Frontal cortex (tissue), 4 donors: ENCODE measurements around the gene BSND. TPM values are rescaled to one million over a fixed set of nuclear protein-coding genes. Genes with fewer than 3 reads are reported as not detected.
A peak's percentile ranks its signal among the peaks of the same experiment; 100 is the strongest.
"Not testable (repeated sequence)": the region's sequence is repeated elsewhere in the genome, so short reads cannot be mapped to it uniquely, and the experiment has no call there.

Experiments used
- DNase-seq, 2 donors: peaks; one replicate each; pipeline ENCODE4 v3.0.0; 2012; ENCODE audit warnings: low spot score in 2 of 2
- FAIRE-seq: peaks from 2 replicates; lab custom pipeline; 2012; peaks lifted over from hg19 to GRCh38; lab: Jason Lieb, UNC
- total RNA-seq: library from RNA; depleted of rRNA; stranded (reverse); fragments of >200 nt; gene quantifications from one replicate; pipeline ENCODE4 v1.2.3, GENCODE V29; 2014
- donor health status: control.
- donor health status: control.
- donor health status: control.

BSND gene
- total RNA-seq, 1 donor from 2014 or later = not detected

DNA sequence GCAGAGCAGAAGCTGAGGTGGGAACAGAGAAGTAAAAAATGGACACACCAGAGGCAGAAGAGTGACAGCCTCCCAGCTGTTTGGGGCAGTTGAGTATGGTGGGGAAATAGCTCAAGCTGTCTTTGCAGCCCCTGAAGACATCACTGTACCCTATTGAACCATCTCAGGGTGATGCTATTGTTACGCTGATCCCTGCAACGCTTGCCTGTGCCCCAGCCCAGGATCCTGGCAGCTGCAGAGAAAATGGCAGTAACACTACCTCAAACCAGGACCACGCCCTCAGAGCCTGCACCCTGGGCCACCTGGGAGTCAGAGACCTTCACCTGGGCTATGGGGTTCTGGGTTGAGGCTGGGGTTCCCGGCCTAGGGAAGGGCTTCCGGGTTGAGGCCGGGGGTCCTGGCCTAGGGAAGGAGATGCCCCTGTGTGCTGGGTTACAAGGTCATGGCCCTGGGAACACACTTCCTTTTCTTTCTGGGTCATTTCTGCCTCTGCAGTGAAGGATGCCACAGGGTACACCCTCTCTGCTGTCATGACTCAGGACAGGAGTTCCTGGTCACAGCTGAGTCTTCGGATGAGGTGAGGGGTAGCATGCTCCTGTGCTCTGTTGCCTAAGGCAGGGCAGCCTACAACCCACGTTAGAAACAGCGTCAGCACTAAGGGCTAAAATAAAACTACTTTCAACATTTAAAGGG lies 11.6 kb downstream of the BSND start:
- no peak for DNase-seq
- FAIRE-seq = no peak

DNA sequence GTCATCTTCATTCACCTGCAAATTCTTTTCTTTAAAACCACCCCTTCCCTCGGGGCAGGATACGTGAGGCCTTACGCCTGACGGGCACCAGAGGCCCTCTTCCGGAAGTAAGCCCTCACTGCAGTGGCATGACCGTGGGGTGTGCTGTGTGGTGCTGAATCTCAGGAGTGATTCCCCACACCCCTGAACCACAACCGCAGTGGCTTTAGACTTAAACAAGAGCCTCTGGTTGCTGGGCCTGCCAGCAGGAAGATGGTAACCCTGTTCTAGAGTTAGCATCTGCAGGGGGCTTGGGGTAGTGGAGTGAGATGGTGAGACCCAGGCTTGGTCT lies 12.1 kb downstream of the BSND start:
- DNase-seq (no peak), FAIRE-seq (no peak)

DNA sequence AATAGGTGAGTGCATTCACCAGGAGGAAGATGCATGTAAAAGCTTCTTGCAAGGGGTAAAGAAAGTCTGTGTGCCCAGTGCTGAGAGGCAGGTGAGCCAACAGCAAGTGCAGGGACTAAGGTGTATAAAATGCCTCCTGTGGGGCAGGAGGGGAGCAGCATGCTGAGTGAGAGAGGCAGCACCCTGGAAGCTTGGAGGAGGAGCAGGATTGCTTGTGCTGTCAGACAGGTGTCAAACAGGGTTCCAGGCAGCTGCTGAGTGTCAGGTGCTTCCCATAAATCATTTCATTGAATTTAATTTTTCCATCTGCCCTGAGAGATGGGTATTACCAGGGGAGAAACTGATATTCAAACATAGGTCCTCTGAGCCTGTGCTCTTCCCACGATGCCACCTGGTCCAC lies 13.9 kb downstream of the BSND start:
- DNase-seq (no peak), FAIRE-seq (no peak)

- FAIRE-seq (no peak), DNase-seq (no peak)
These were observed 16.4 kb downstream of the BSND start for GRCh38 chr1:55015123-55015522.

- no peak for DNase-seq
- no peak for FAIRE-seq
These were observed 17.2 kb downstream of the BSND start for GRCh38 chr1:55015731-55016620.

GRCh38 chr1:55018395-55018794 lies 19.7 kb downstream of the BSND start:
- no peak for FAIRE-seq
- no peak for DNase-seq

GRCh38 chr1:55021942-55022546 lies 23.3 kb downstream of the BSND start:
- FAIRE-seq = no peak
- peak; percentile 35 to 79 for DNase-seq

GRCh38 chr1:55024163-55024562 lies 25.4 kb downstream of the BSND start:
- FAIRE-seq, DNase-seq: not testable (repeated sequence)

DNA sequence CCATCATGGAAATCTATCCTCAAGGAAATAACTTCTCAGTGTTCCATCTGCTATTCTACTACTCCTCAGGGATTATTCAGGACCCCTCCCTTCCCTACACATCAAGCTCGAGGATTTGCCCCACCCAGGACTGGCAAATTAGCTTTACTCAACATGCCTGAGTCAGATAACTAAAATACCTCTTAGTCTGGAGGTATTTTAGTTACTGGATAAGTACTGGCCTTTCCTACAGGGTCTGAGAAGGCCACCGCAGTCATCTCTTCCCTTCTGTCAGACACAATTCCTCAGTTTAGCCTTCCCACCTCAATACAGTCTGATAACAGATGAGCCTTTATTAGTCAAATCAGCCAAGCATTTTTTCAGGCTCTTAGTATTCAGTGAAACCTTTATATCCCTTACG lies 27.9 kb downstream of the BSND start:
- not testable (repeated sequence) for FAIRE-seq, DNase-seq

GRCh38 chr1:55031098-55031497 lies 32.4 kb downstream of the BSND start:
- not testable (repeated sequence) for FAIRE-seq, DNase-seq

- no peak for FAIRE-seq
- no peak for DNase-seq
These were observed 34.5 kb downstream of the BSND start for GRCh38 chr1:55033265-55033614.

GRCh38 chr1:55034476-55035133 lies 35.9 kb downstream of the BSND start:
- DNase-seq = no peak
- no peak for FAIRE-seq

- DNase-seq (no peak), FAIRE-seq (no peak)
These were observed 37.2 kb downstream of the BSND start for GRCh38 chr1:55035904-55036303.

GRCh38 chr1:55037733-55038551 lies 39.2 kb downstream of the BSND start:
- DNase-seq = no peak
- FAIRE-seq = no peak

DNA sequence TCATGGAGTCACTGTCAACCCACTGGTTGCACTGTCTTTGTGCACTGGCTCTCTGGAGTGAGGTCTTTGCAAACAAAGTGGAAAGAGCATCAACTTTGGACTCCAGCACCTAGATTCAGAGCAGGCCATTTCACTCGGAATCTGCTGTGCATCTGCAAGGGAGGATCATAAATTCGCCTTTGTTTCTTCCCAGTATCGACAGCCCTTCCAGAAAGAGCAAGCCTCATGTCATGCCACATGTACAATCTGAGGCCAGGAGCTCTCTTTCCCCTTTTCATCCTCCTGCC lies 39.8 kb downstream of the BSND start:
- no peak for DNase-seq
- FAIRE-seq = no peak

GRCh38 chr1:55038974-55039341 lies 40.2 kb downstream of the BSND start:
- DNase-seq = no peak
- no peak for FAIRE-seq

DNA sequence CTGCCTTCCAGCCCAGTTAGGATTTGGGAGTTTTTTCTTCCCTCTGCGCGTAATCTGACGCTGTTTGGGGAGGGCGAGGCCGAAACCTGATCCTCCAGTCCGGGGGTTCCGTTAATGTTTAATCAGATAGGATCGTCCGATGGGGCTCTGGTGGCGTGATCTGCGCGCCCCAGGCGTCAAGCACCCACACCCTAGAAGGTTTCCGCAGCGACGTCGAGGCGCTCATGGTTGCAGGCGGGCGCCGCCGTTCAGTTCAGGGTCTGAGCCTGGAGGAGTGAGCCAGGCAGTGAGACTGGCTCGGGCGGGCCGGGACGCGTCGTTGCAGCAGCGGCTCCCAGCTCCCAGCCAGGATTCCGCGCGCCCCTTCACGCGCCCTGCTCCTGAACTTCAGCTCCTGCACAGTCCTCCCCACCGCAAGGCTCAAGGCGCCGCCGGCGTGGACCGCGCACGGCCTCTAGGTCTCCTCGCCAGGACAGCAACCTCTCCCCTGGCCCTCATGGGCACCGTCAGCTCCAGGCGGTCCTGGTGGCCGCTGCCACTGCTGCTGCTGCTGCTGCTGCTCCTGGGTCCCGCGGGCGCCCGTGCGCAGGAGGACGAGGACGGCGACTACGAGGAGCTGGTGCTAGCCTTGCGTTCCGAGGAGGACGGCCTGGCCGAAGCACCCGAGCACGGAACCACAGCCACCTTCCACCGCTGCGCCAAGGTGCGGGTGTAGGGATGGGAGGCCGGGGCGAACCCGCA lies 40.8 kb downstream of the BSND start, which contains the start of gene PCSK9:
Gene PCSK9 (plus strand): TSS at position 207 of the 741 bp plus-strand sequence. CDS start 290 bp downstream, at position 497.
- DNase-seq (no peak), FAIRE-seq (no peak)

DNA sequence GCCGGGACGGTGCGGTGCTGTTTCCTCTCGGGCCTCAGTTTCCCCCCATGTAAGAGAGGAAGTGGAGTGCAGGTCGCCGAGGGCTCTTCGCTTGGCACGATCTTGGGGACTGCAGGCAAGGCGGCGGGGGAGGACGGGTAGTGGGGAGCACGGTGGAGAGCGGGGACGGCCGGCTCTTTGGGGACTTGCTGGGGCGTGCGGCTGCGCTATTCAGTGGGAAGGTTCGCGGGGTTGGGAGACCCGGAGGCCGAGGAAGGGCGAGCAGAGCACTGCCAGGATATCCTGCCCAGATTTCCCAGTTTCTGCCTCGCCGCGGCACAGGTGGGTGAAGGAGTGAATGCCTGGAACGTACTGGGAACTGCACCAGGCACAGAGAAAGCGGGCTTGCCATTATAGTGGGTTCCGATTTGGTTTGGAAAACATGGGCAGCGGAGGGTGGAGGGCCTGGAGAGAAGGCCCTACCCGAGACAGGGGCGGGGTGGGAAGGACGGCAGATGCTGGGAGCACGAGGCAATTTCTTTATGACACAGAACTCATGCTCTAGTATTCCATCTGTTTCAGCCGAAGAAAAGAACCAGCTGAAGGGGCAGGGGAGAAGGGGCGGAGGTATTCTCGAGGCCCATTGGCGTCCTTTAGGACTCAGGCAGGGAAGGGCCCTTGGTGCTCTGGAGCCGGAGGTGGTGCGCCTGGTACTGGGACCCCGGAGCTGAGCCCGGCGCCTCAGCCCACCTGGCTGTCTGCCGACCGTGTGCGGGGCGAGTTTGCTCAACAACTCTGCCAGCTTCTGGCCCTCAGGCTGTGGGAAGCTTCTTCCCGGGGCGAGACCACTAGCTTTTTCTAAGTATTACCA lies 41.6 kb downstream of the BSND start:
- no peak for FAIRE-seq

More for the DNA sequence above, 41.6 kb downstream of the BSND start:
- DNase-seq = no peak
